Loucy (cell line): ENCODE data around the gene BLOC1S3.

Experiments
- H2AFZ ChIP-seq: fragments of 200-600 bp; sonication (generic); 2 replicates; pipeline ENCODE4 v1.6.0; 2016; ENCODE audit warnings: antibody characterized with exemption, mild to moderate bottlenecking, low read length, moderate library complexity
- H3F3A ChIP-seq: fragments of 200-600 bp; 2 replicates; pipeline ENCODE4 v1.6.0; 2016; ENCODE audit warnings: antibody characterized with exemption, low read depth, mild to moderate bottlenecking
- H3K27me3 ChIP-seq: fragments of 200-600 bp; sonication (generic); 2 replicates; pipeline ENCODE4 v1.6.1; 2014; ENCODE audit warnings: low read length, mild to moderate bottlenecking; ENCODE audit not compliant: insufficient read depth, poor library complexity, severe bottlenecking
- H3K36me3 ChIP-seq: fragments of 200-600 bp; sonication (generic); 2 replicates; pipeline ENCODE4 v1.6.1; 2016; ENCODE audit warnings: low read length; ENCODE audit not compliant: insufficient read depth
- H3K4me1 ChIP-seq: fragments of 200-600 bp; sonication (generic); 2 replicates; pipeline ENCODE4 v1.5.1; 2014; ENCODE audit warnings: low read length, mild to moderate bottlenecking; ENCODE audit not compliant: insufficient read depth, poor library complexity, severe bottlenecking
- H3K4me2 ChIP-seq: fragments of 200-600 bp; sonication (generic); 2 replicates; pipeline ENCODE4 v1.6.0; 2014; ENCODE audit warnings: antibody characterized with exemption, low read length, low read depth, mild to moderate bottlenecking; ENCODE audit not compliant: poor library complexity, severe bottlenecking
- H3K4me3 ChIP-seq: fragments of 200-600 bp; sonication (generic); 2 replicates; pipeline ENCODE4 v1.5.1; 2014; ENCODE audit warnings: low read length, mild to moderate bottlenecking, mixed read lengths; ENCODE audit not compliant: poor library complexity, severe bottlenecking
- H3K79me2 ChIP-seq: fragments of 200-600 bp; sonication (generic); 2 replicates; pipeline ENCODE4 v1.6.1; 2014; ENCODE audit warnings: low read length; ENCODE audit not compliant: insufficient read depth
- H3K9ac ChIP-seq: fragments of 200-600 bp; sonication (generic); 2 replicates; pipeline ENCODE4 v1.6.0; 2014; ENCODE audit warnings: mild to moderate bottlenecking, low read depth, low read length, moderate library complexity; ENCODE audit not compliant: poor library complexity, severe bottlenecking
- H3K9me2 ChIP-seq: fragments of 200-600 bp; sonication (generic); replicated peaks from 2 replicates; pipeline ENCODE4 v1.6.1; 2016; ENCODE audit warnings: low read depth, low read length, mixed read lengths
- H3K9me3 ChIP-seq: fragments of 200-600 bp; sonication (generic); 2 replicates; pipeline ENCODE4 v1.6.1; 2014; ENCODE audit warnings: mild to moderate bottlenecking, antibody characterized with exemption, low read length, low read depth; ENCODE audit not compliant: insufficient read depth
- H4K20me1 ChIP-seq: fragments of 200-600 bp; sonication (generic); 2 replicates; pipeline ENCODE4 v1.6.0; 2014; ENCODE audit warnings: antibody characterized with exemption, low read length, mild to moderate bottlenecking; ENCODE audit not compliant: insufficient read depth, poor library complexity, severe bottlenecking
- EZH2phosphoT487 ChIP-seq: fragments of 200-600 bp; IDR thresholded peaks from 2 replicates; pipeline ENCODE4 v1.6.1; 2018; ENCODE audit warnings: antibody characterized with exemption, mild to moderate bottlenecking, moderate library complexity, borderline replicate concordance
- TF ChIP-seq, protein P1 (sequence below): fragments of 200-600 bp; sonication (generic); conservative IDR thresholded peaks from 2 replicates; pipeline ENCODE4 v1.5.1; 2014; ENCODE audit warnings: mild to moderate bottlenecking, antibody characterized with exemption, low read length

Gene BLOC1S3

DNA sequence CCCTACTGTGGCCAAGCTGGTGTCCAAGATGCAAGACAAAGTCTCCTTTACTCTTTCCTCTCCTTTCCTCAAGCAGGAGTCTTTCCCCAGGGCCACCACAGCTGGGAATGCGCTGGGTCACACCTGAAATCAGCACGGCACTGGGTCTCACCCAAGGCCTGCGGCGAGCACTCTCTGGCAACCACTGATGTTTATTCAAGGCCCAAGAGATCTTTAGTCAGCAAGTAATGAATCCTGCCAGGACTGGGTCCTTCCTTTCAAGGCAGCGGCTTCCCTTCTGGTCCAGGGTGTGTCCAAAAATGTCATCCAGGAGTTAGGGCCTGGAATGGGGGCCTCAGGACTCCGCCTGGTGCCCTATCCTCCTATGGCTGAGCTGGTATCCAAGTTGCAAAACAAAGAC lies 24.1 kb downstream of the BLOC1S3 start:
- H4K20me1 ChIP-seq, result no peaks in the 10 kb centered on the region
- H3F3A ChIP-seq, result no peaks in the 10 kb centered on the region
- H3K4me3 ChIP-seq, result no peak overlapping the region
- H3K4me1 ChIP-seq, result no peaks in the 10 kb centered on the region
- H3K9ac ChIP-seq, result no peak overlapping the region
- no peak for TF ChIP-seq EZH2phosphoT487
- TF ChIP-seq, protein P1, sequence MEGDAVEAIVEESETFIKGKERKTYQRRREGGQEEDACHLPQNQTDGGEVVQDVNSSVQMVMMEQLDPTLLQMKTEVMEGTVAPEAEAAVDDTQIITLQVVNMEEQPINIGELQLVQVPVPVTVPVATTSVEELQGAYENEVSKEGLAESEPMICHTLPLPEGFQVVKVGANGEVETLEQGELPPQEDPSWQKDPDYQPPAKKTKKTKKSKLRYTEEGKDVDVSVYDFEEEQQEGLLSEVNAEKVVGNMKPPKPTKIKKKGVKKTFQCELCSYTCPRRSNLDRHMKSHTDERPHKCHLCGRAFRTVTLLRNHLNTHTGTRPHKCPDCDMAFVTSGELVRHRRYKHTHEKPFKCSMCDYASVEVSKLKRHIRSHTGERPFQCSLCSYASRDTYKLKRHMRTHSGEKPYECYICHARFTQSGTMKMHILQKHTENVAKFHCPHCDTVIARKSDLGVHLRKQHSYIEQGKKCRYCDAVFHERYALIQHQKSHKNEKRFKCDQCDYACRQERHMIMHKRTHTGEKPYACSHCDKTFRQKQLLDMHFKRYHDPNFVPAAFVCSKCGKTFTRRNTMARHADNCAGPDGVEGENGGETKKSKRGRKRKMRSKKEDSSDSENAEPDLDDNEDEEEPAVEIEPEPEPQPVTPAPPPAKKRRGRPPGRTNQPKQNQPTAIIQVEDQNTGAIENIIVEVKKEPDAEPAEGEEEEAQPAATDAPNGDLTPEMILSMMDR, result no peak
- no peak overlapping the region for H3K4me2 ChIP-seq
- no peaks in the 10 kb centered on the region for H3K27me3 ChIP-seq
- no peak overlapping the region for H2AFZ ChIP-seq
- no peaks in the 10 kb centered on the region for H3K36me3 ChIP-seq
- no peaks in the 10 kb centered on the region for H3K79me2 ChIP-seq
- H3K9me2 ChIP-seq, result no peaks in the 10 kb centered on the region
- no peaks in the 10 kb centered on the region for H3K9me3 ChIP-seq

DNA sequence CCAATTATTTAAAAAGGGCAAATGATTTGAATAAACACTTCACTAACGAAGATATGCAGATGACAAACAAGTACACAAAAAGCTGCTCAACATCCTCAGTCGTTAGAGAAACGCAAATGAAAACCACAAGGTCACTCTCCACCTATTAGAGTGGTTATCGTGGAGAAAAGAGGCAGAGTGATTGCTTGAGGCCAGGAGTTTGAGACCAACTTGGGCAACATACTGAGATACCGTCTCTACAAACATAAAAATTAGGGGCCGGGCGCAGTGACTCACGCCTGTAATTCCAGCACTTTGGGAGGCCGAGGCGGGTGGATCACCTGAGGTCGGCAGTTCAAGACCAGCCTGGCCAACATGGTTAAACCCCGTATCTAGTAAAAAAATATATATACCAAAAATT lies 27.2 kb downstream of the BLOC1S3 start:
- Histone ChIP-seq H3K9ac (no peak overlapping the region), H3K27me3 (no peaks in the 10 kb centered on the region), H3K36me3 (no peaks in the 10 kb centered on the region), H3K4me3 (no peak overlapping the region), H3K79me2 (no peaks in the 10 kb centered on the region), H3K9me2 (no peaks in the 10 kb centered on the region), H4K20me1 (no peaks in the 10 kb centered on the region), H2AFZ (no peak overlapping the region), H3K4me1 (no peaks in the 10 kb centered on the region), H3K4me2 (no peak overlapping the region), H3K9me3 (no peaks in the 10 kb centered on the region), H3F3A (no peaks in the 10 kb centered on the region)
- TF ChIP-seq EZH2phosphoT487, result no peak
- TF ChIP-seq, protein P1, result no peak

DNA sequence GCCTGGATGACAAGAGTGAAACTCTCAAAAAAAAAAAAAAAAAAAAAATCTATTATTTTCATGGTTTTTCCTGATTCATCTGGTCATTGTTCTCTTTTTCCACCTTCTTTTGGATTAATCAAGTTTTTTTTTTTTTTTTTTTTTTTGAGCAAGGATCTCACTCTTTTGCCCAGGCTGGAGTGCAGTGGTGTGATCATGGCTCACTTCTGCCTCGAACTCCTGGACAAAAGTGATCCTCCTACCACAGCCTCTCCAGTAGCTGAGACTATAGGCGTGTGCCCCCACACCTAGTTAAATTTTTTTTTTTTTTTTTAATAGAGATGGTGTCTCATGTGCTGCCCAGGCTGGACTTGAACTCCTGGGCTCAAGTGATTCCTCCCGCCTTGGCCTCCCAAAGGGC lies 27.7 kb downstream of the BLOC1S3 start:
- no peak for TF ChIP-seq EZH2phosphoT487
- H3K36me3 ChIP-seq, result no peaks in the 10 kb centered on the region
- no peaks in the 10 kb centered on the region for H3K27me3 ChIP-seq
- no peaks in the 10 kb centered on the region for H3F3A ChIP-seq
- H3K4me2 ChIP-seq, result no peak overlapping the region
- no peak overlapping the region for H2AFZ ChIP-seq
- no peaks in the 10 kb centered on the region for H3K9me2 ChIP-seq
- no peak overlapping the region for H3K4me3 ChIP-seq
- no peaks in the 10 kb centered on the region for H3K4me1 ChIP-seq
- H3K79me2 ChIP-seq, result no peaks in the 10 kb centered on the region
- H3K9me3 ChIP-seq, result no peaks in the 10 kb centered on the region
- H3K9ac ChIP-seq, result no peak overlapping the region
- no peaks in the 10 kb centered on the region for H4K20me1 ChIP-seq

DNA sequence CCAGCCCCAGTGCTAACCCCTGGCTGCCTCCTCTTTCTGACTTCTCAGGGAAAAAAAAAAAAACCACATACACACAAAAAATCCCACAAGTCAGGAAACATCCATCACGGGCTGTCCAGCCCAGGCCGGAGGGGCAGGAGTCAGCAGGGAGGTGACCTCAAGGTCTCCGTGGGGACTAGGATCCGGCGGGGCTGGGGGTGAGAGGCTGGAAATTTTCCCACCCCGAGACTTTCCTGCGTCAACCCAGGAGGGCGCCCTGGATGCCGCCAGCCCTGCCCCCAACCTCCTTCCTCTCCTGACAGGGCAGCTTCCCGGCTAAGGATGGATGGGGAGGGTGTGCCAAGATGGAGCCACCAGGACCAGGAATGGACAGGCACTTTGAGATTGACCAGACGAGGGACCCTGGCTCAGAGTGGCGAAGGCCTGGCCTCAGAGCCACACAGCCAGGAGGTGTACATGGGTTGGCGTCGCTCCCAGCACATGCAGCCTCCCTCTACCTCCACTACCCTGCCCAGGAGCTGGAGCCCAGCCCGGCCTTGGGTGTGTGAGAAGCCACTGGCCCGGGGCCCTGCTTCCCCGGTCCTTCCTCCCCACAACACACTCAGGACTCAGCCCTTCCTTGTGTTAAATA lies 33.3 kb downstream of the BLOC1S3 start:
- Histone ChIP-seq H2AFZ (no peak overlapping the region), H3K9me2 (no peaks in the 10 kb centered on the region), H3K4me2 (no peak overlapping the region), H4K20me1 (no peaks in the 10 kb centered on the region), H3K79me2 (no peaks in the 10 kb centered on the region), H3K4me3 (no peak overlapping the region), H3K9me3 (no peaks in the 10 kb centered on the region), H3F3A (no peaks in the 10 kb centered on the region), H3K27me3 (no peaks in the 10 kb centered on the region), H3K36me3 (no peaks in the 10 kb centered on the region), H3K9ac (no peak overlapping the region), H3K4me1 (no peaks in the 10 kb centered on the region)
- TF ChIP-seq EZH2phosphoT487, result no peak
- TF ChIP-seq, protein P1, result no peak
